GM18505 (cell line): ENCODE results near the gene NPHP4.

Experiments
- ATAC-seq: cut with Tn5 transposase; IDR thresholded peaks from one replicate; pipeline ENCODE4 v1.9.1; 2021; ENCODE audit not compliant: unreplicated experiment
- POLR2A ChIP-seq: IDR thresholded peaks from 4 replicates; pipeline ENCODE4 v1.6.1; 2011; ENCODE audit warnings: borderline replicate concordance; ENCODE audit not compliant: insufficient read depth, insufficient read length; ENCODE audit errors: extremely low read depth

NPHP4 gene

DNA sequence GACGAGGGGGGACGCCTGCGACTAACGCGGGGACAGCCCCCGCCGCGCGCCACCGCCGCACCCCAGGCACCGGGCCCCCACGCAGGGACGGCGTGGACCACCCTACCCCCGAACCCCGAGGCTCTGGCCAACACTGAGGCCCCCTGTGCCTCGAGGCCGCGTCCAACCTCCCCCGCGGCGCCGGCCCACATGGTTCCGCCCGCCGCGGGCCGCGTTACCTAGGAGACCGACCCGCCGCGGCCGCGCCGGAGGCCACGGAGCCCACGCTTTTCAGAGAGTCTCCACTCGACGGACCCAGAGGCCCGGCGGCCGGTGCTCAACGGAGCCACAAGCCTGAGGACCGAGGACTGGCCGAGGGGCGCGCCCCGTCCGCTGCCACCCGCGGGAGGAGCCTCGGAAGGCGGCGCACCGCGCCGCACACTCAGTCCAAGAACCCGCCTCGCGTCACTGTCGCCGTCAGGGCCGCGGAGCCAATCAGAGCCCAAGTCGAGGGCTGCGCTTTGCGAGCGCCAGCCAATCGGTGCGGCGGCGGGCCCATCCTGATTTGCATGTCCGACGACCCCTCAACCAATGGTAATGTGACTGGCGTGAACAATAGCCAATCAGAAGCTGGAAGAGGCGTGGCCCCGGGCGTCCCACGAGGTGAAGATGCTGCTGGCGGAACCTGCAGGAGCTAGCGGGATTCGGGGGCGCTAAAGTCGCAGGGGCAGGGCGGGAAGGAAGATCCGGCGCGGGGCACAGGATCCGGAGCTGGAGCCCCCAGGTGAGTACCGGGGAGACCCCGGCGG lies at the start of gene NPHP4:
Gene NPHP4, minus strand, starts transcription at position 400 of the 788 bp plus-strand sequence. CDS start 6,136 bp downstream, outside the sequence.
- peak; percentile 88 for ATAC-seq
- peak; percentile 62 for TF ChIP-seq POLR2A

DNA sequence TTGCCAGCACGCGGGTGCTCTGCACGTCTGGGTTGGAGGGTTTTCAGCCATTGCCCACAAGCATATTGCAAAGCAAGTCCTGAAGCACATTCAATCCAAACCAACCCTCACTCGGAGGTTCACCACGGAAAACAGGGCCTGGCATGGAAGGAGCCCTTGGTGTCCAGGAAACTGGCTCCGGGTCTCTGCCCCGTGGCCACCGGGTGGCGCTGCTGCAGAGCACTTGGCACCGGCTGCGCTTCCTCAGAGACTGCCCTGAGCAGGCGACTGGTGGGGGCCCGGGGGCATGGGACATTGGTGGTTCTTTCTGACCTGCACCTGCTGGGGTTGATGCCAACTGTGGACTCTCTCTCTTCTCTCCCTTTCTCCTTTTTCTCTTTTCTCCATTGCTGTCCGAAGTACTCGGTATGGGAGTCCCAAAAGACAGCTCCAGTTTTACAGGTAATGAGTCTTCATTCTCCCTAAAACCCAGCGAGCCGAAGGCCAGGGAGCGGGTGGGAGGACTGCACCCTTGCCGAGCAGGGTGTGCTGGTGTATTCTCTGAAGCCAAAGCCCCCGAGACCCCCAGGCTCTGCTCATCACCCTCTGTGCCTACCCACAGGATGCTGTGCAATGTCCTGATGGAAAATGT lies 49.3 kb upstream of the NPHP4 start:
- no peak for ATAC-seq
- no peak for TF ChIP-seq POLR2A

- ATAC-seq, result no peak
Measured at GRCh38 chr1:6040861-6041415, 48.7 kb upstream of the NPHP4 start.

GRCh38 chr1:6040444-6040843 lies 48.2 kb upstream of the NPHP4 start:
- no peak for TF ChIP-seq POLR2A
- no peak for ATAC-seq

More at GRCh38 chr1:6040861-6041415, 48.7 kb upstream of the NPHP4 start:
- no peak for TF ChIP-seq POLR2A

- TF ChIP-seq POLR2A, result no peak
- no peak for ATAC-seq
Measured at GRCh38 chr1:6039031-6039430, 46.8 kb upstream of the NPHP4 start.

GRCh38 chr1:6038603-6039002 lies 46.4 kb upstream of the NPHP4 start:
- no peak for TF ChIP-seq POLR2A
- ATAC-seq, result no peak

DNA sequence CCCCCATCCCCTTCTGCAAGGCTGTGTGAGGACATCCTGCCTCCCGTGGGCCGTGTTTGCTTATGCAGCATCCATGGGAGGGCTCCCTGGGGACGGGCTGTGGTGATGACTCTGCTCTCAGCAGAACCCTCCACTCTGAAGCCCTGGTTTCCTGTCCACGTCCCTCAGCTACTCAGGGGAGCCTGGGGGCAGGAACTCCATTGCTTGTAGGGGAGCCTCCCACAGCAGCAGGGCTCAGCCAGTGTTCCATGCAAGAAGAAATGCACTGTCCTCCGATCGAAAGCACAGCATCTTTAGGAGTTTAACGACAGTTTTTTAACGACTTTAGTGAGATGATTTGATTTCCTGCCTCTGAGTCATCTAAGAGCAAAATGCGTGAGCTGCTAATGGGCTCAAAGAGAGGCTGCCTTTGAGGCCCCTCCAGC lies 45.1 kb upstream of the NPHP4 start:
- no peak for ATAC-seq
- TF ChIP-seq POLR2A, result no peak

DNA sequence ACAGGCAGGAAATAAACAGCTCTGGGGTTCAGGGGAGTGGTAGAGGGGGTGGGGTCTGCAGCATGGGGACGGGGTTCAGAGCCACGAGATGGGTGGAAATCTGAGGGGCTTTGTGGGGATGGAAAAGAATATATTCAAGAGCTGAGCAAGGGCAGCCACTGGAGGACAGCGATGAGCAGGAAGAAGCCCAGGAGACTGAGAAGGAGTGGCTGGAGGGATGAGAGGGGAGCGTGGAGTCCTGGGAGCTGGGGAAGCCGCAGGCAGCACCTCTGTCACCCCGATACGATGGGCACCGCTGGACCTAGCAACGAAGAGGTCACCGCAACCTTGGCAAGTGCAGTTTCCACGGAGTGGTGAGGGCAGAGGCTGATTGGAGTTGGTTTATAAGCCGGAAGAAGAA lies 43.5 kb upstream of the NPHP4 start:
- no peak for TF ChIP-seq POLR2A
- ATAC-seq, result no peak

DNA sequence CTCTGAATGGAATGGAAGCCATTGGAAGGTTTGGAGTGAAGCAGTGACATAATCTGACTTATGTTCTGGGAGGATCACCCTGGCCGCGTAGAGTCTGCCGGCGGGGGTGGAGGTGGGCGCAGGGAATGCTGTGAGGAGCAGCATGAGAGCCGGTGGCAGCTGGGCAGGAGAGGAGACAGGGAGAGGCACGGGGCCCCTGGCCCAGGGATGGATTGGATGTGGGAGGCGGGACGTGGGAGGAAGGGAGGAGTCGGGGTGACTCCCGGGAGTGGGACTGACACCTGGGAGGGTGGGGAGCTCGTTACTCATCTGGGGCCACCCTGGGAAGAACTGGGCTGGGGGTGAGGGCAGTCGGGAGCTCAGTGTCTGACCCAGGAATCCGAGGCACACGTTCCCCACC lies 43.1 kb upstream of the NPHP4 start:
- ATAC-seq, result no peak
- no peak for TF ChIP-seq POLR2A

GRCh38 chr1:6034750-6035096 lies 42.5 kb upstream of the NPHP4 start:
- TF ChIP-seq POLR2A, result no peak
- no peak for ATAC-seq

DNA sequence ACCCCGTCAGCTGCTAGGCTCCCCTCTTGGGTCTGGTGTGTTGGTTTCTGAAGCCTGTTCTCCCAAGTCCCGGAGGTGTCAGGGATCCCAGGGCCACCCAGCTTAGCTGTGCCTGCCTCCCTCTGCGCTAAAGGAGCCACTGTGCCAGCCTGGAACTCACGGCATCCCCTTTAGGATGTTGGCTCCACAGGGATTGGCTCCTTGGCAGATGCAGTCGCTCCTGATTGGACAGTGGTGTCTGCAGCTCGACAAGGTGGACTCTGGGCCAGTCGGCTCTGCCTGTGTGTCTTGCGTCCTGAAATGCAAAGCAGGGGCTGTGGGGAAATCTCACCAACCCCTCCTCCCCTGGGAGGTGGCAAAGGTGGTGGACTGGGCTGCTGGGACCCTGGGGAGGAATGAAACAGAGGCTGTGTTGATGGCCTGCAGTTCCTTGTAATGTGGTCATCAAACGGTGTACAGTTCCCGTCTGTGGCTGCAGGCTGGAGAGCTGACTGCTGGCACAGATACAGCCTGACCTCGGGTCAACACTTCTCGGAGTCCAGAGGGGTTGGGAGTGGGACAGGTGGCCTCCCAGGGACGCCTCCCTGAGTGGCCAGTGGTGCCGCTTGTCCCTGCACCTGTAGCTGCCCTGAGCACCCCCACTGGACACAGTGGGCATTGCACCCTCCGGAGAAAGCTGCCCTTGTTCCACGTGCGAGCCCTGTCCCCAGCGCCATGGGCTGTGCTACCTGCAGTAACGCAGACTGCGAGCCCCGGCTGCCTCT lies 41.9 kb upstream of the NPHP4 start:
- TF ChIP-seq POLR2A, result no peak
- ATAC-seq, result no peak

GRCh38 chr1:6033124-6033523 lies 40.9 kb upstream of the NPHP4 start:
- no peak for TF ChIP-seq POLR2A
- ATAC-seq, result no peak

DNA sequence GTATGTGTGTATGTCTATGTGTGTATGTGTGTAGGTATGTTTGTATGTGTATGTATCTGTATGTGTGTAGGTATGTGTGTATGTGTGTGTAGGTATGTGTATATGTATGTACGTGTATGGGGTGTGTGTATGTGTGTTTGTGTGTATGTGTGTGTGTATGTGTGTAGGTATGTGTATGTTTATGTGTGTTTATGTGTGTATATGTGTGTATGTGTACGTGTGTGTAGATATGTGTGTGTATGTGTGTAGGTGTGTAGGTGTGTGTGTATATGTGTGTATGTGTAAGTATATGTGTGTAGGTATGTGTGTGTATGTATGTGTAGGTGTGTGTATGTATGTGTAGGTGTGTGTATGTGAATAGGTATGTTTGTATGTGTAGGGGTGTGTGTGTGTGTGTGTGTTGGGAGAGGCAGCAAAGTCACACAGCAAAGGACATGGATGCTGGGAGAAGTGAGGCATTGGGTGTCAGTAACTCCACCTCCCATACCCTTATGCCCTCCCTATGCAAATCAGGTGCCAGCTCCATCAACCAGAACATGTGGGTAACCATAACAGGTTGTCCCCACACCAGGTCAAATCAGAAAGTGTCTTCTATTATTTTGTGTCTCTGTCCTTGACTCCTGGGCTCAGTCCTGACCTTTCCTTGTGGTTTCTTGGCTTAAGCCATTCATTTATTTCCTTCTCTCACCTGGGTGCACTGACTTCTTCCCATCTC lies 38.5 kb upstream of the NPHP4 start:
- no peak for ATAC-seq
- TF ChIP-seq POLR2A, result no peak

DNA sequence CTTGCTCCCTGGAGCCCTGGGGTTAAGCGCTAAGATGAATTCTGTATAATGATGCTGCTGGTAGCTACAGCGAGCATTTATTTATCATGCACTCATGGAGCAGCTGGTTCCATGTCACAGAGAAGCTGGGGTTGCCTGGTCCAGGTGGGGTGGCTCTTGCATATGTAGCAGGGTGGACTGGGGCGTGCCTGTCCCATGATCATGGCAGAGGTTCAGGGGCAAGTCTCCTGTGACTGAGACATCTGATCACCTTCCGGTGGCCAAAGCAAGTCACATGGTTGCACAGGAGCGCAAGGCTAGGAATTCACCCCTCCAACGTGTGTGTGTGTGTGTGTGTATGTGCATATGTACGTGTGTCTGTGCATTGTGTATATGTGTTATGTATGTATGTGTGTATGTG lies 37.9 kb upstream of the NPHP4 start:
- no peak for TF ChIP-seq POLR2A
- no peak for ATAC-seq

DNA sequence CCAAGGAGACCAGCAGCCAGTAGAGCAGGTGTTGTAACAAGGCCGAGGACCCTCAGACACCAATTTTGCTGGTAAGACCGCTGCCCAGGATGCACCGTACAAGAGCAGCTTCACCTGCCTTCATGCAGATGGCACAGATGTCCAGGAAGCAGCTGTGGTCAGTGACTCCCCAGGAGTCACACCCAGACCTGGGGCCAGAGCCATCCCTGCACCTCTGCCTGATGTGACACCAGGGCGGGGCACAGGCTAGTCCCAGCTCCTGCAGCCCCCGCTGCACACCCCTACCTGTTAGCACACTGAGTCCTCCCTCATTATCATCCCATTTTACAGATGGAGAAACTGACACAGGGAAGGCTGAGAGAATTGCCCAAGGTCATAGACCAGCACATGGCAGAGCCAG lies 37.1 kb upstream of the NPHP4 start:
- TF ChIP-seq POLR2A, result no peak
- ATAC-seq, result no peak
